Glomerular endothelial cell (primary cell): Measurements from ENCODE around the gene CUEDC1. TPM values are rescaled to one million over a fixed set of nuclear protein-coding genes. Genes with fewer than 3 reads are reported as not detected.

Experiments
- DNase-seq: peaks from one replicate; pipeline ENCODE4 v3.0.0-alpha.2; 2011; ENCODE audit warnings: low read depth, low spot score; ENCODE audit errors: extremely low read depth
- total RNA-seq: library from RNA; depleted of rRNA; stranded (reverse); fragments of >200 nt; gene quantifications from 2 replicates; pipeline ENCODE4 v1.2.3, GENCODE V29; 2015

CUEDC1 gene
- total RNA-seq, 1 donor from 2014 or later, result 19.8 TPM

DNA sequence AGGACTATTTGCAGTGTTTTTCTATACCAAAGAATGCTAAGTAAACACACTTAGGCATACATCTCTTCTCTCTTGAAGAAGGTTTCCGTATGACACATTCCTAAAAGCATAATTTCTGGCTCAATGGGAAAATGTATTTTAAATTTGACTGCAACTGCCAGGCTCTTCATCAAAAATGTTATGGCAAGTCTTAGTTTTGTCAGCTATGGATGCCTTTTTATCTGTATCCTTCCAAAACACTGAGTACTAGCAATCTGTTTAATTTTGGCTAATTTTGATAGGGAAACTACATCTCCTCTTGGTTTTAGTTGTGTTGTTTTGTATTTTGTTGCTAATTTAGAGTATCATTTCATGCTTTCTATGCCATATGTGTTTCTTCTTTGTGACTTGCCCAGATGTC, 140.8 kb downstream of the CUEDC1 start:
- DNase-seq, result no peak

DNA sequence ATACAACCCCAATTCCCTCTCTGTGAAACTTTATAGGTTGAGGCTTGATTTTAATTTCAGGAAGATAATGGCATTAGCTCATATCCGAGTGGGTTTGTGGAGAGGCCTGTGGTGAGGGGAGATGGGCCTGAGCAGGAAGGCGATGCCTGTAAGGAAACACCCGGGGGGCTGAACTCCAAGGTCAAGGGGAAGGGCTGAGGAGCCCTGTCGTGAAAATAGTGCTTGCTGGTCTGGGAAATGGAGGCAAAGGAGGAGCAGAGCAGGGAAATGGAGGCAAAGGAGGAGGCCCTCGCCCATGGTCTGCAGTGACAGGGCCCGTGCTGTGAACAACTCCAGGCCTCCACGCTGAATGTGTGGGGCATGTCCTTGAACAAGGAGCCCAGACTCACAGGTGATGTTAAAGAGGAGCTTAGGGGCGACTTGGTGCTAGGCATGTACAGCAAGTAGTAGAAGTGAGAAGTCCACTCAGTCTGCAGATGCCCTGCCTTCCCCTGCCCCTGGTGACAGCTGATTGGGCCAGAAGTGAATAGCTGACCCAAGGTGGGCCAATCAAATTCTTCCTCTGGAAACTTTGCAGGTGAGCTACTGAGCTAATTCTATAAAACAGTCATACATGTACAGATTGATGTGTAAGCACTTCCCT, 143.5 kb downstream of the CUEDC1 start:
- no peak for DNase-seq

Other genes starting within 250 kb of the CUEDC1 start
- not detected in 2 replicates for gene CCDC182, start 210.1 kb downstream of the CUEDC1 start, total RNA-seq
- 9.8 and 23.3 TPM in 2 replicates for gene MRPS23, start 105.4 kb downstream of the CUEDC1 start, total RNA-seq
- 39.2 and 56.5 TPM in 2 replicates for gene VEZF1, start 32.8 kb upstream of the CUEDC1 start, total RNA-seq
- gene SRSF1, start 51.8 kb upstream of the CUEDC1 start, total RNA-seq, result 150 and 159 TPM in 2 replicates
- 10.8 and 11.8 TPM in 2 replicates for gene DYNLL2, start 128.0 kb upstream of the CUEDC1 start, total RNA-seq
- not detected in 2 replicates for gene OR4D1, start 193.0 kb upstream of the CUEDC1 start, total RNA-seq
- gene OR4D2, start 211.6 kb upstream of the CUEDC1 start, total RNA-seq, result not detected in 2 replicates
- not detected in 2 replicates for gene EPX, start 237.3 kb upstream of the CUEDC1 start, total RNA-seq